ENCODE data around the gene SMOC2. TPM values are rescaled to one million over a fixed set of nuclear protein-coding genes. Genes with fewer than 3 reads are reported as not detected.

SMOC2 gene
- total RNA-seq, 1 donor from 2014 or later: not detected

GRCh38 chr6:168507297-168507696, 66.3 kb downstream of the SMOC2 start:
- no peak overlapping the region for H3K4me3 Mint-ChIP-seq (ENCODE audit: unreplicated experiment)
- H3K9me3 Mint-ChIP-seq (ENCODE audit: unreplicated experiment): no peaks in the 10 kb centered on the region
- H3K4me1 Mint-ChIP-seq (ENCODE audit: unreplicated experiment): no peaks in the 10 kb centered on the region
- H3K36me3 Mint-ChIP-seq (ENCODE audit: low read depth, unreplicated experiment): peaks cover 3% of the 10 kb centered on the region
- no peak for DNase-seq (ENCODE audit: low spot score)
- peaks cover 2% of the 10 kb centered on the region for H3K27me3 Mint-ChIP-seq (ENCODE audit: unreplicated experiment)
- no peak for TF ChIP-seq CTCF (IDR thresholded peaks at IDR 0.05; ENCODE audit: unreplicated experiment)
- no peak overlapping the region for H3K27ac Mint-ChIP-seq (ENCODE audit: unreplicated experiment)

- no peak for DNase-seq (ENCODE audit: low spot score)
- Mint-ChIP-seq H3K4me3 (ENCODE audit: unreplicated experiment) (no peak overlapping the region), H3K27ac (ENCODE audit: unreplicated experiment) (no peak overlapping the region), H3K4me1 (ENCODE audit: unreplicated experiment) (no peaks in the 10 kb centered on the region), H3K9me3 (ENCODE audit: unreplicated experiment) (no peaks in the 10 kb centered on the region), H3K27me3 (ENCODE audit: unreplicated experiment) (peaks cover 2% of the 10 kb centered on the region), H3K36me3 (ENCODE audit: low read depth, unreplicated experiment) (peaks cover 3% of the 10 kb centered on the region)
- TF ChIP-seq CTCF (IDR thresholded peaks at IDR 0.05; ENCODE audit: unreplicated experiment): no peak
These were observed 66.7 kb downstream of the SMOC2 start for GRCh38 chr6:168507730-168508129.

- Mint-ChIP-seq H3K4me1 (ENCODE audit: unreplicated experiment) (no peaks in the 10 kb centered on the region), H3K27ac (ENCODE audit: unreplicated experiment) (no peak overlapping the region), H3K36me3 (ENCODE audit: low read depth, unreplicated experiment) (peaks cover 3% of the 10 kb centered on the region), H3K9me3 (ENCODE audit: unreplicated experiment) (no peaks in the 10 kb centered on the region), H3K27me3 (ENCODE audit: unreplicated experiment) (peaks cover 2% of the 10 kb centered on the region), H3K4me3 (ENCODE audit: unreplicated experiment) (no peak overlapping the region)
- no peak for TF ChIP-seq CTCF (IDR thresholded peaks at IDR 0.05; ENCODE audit: unreplicated experiment)
- DNase-seq (ENCODE audit: low spot score): no peak
These were observed 67.9 kb downstream of the SMOC2 start for GRCh38 chr6:168508903-168509302.

- no peaks in the 10 kb centered on the region for H3K36me3 Mint-ChIP-seq (ENCODE audit: low read depth, unreplicated experiment)
- no peaks in the 10 kb centered on the region for H3K4me1 Mint-ChIP-seq (ENCODE audit: unreplicated experiment)
- DNase-seq (ENCODE audit: low spot score): no peak
- H3K4me3 Mint-ChIP-seq (ENCODE audit: unreplicated experiment): no peak overlapping the region
- no peak overlapping the region for H3K27ac Mint-ChIP-seq (ENCODE audit: unreplicated experiment)
- no peak for TF ChIP-seq CTCF (IDR thresholded peaks at IDR 0.05; ENCODE audit: unreplicated experiment)
- H3K27me3 Mint-ChIP-seq (ENCODE audit: unreplicated experiment): peaks cover 2% of the 10 kb centered on the region
- no peaks in the 10 kb centered on the region for H3K9me3 Mint-ChIP-seq (ENCODE audit: unreplicated experiment)
These were observed 72.8 kb downstream of the SMOC2 start for GRCh38 chr6:168513766-168514165.

- no peak for TF ChIP-seq CTCF (IDR thresholded peaks at IDR 0.05; ENCODE audit: unreplicated experiment)
- Mint-ChIP-seq H3K27ac (ENCODE audit: unreplicated experiment) (no peak overlapping the region), H3K36me3 (ENCODE audit: low read depth, unreplicated experiment) (no peaks in the 10 kb centered on the region), H3K4me3 (ENCODE audit: unreplicated experiment) (no peak overlapping the region), H3K9me3 (ENCODE audit: unreplicated experiment) (no peaks in the 10 kb centered on the region), H3K27me3 (ENCODE audit: unreplicated experiment) (peaks cover 2% of the 10 kb centered on the region), H3K4me1 (ENCODE audit: unreplicated experiment) (no peaks in the 10 kb centered on the region)
- no peak for DNase-seq (ENCODE audit: low spot score)
These were observed 73.2 kb downstream of the SMOC2 start for GRCh38 chr6:168514216-168514615.
